GM10266 (cell line): ENCODE results near the gene OR1K1.

Experiments used
- DNase-seq: peaks from one replicate; pipeline ENCODE4 v3.0.0; 2012; ENCODE audit errors: extremely low spot score
- CTCF ChIP-seq: IDR thresholded peaks from 2 replicates; pipeline ENCODE4 v1.5.1; 2012; ENCODE audit warnings: mild to moderate bottlenecking, low read depth; ENCODE audit not compliant: control insufficient read depth, insufficient read depth; ENCODE audit errors: missing control alignments

Gene OR1K1

GRCh38 chr9:122814545-122814944, 14.6 kb downstream of the OR1K1 start:
- DNase-seq = no peak
- no peak for TF ChIP-seq CTCF

GRCh38 chr9:122815544-122815943, 15.6 kb downstream of the OR1K1 start:
- DNase-seq = no peak
- TF ChIP-seq CTCF = no peak

DNA sequence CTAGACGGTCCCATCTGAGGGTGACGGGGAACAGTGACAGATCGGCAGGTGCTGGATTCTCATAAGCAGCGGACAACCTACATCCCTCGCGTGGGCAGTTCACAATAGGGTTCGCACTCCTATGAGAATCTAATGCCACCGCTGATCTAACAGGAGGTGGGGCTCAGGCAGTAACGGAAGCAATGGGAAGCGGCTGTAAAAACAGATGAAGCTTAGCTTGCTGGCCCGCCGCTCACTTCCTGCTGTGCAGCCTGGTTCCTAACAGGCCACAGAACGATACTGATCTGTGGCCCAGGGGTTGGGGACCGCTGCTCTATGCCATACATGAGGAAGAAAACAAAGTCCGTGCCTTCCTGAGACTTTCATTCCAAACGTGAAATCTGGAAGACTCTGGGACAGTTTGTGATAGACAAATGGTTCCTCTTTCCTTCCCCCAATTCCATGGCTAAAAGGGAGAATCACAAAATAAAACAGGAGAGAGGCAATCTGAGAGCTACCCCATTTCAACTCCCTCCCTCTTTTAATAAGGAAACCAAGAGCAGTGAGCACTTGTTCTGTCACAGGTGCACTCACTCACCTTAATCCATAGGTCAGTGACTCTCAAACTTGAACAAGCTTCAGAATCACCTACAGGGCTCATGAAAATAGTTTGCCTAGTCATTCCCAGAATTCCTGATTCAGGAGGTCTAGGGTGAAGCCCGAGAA, 16.4 kb downstream of the OR1K1 start:
- TF ChIP-seq CTCF = no peak
- no peak for DNase-seq

GRCh38 chr9:122819326-122819725, 19.4 kb downstream of the OR1K1 start:
- no peak for DNase-seq
- TF ChIP-seq CTCF = no peak

DNA sequence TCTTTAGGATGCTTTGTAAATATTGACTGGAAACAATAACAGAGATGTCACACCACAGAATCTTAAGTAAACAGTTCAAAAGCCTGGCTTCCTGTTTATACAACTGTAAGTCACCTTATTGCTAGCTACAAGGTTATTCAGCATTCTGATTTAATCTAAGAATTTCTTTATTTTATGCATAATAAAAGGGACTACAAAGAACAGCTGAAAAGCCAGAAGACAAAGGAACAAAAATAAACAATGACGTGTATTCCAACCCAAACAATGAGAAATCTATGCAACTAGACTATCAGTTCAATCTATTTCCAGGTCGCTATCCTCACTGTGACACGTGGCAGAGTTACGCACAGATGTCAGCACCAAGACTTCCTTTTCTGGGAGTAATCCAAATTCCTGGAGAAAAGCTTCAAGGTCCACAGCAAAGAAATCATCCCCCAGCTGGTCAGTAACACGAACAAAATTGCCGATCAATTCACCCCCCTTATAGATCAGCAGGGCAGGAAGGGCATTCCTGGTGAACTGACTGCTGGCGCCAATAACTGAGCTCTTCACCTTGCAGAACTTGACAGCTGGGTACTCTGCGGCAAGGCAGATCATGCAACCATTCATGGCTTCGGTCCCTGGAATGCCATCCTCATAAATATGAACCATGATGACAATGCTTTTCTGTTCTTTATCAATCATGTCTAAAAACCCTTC, 20.0 kb downstream of the OR1K1 start:
- no peak for TF ChIP-seq CTCF
- no peak for DNase-seq

DNA sequence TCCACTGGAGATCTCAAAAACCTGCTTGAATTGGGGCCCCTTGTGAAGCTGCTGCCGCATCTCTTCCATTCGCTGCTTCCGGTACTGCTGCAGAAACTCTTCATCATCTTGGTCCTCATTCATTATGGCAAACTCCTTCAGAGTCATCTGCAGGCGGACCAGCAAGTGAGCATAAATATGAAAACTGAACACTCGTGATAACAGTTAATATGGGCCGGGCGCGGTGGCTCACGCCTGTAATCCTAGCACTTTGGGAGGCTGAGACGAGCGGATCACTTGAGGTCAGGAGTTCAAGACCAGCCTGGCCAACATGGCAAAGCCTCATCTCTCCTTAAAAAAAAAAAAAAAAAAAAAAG, 20.5 kb downstream of the OR1K1 start:
- DNase-seq = no peak
- no peak for TF ChIP-seq CTCF

DNA sequence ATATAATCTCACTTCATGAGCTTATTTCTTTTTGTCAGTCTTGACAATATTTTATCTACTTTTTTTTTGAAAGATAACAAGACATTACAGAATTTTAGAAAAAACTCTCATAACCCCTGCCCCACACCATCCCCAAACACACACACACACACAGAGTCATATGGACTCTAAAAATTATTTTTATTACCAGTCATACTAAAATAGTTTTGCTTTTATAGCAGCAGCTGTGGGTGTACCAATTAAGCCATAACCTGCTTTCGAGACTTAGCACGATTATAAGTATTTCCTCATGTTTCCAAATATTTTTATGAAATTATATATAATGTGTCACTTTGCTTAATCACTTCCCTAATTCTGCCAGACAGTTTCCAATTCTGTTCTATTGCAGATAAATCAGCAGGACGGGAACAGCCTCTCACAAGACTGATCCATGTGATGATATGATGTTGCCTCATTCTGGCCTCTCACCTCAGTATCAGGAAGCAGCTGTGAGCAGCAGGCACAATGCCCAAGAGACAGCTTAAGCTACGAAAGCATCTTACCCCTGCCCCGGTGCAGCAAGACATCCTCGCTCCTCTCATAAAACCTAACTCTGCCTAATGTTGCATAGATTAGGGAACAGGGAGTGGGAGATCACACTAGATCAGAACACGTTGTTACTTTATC, 21.5 kb downstream of the OR1K1 start:
- no peak for DNase-seq

More for the DNA sequence above, 21.5 kb downstream of the OR1K1 start:
- TF ChIP-seq CTCF = no peak
